HEK293 (cell line): ENCODE measurements around the gene RAB1A.

ENCODE experiments used
- CTCF ChIA-PET: fragments of 350-600 bp; formaldehyde crosslinking; extraction: SDS; loops from one replicate; lab custom pipeline; 2021; ENCODE audit warnings: antibody characterized with exemption; lab: Yijun Ruan, JAX
- POLR2A ChIA-PET: fragments of 300-600 bp; formaldehyde crosslinking; extraction: SDS; loops from one replicate; lab custom pipeline; 2020; ENCODE audit warnings: antibody characterized with exemption, inconsistent platforms; lab: Yijun Ruan, JAX
- H3K27ac ChIP-seq: fragments of 200-500 bp; sonication (Bioruptor generic); 2 replicates; pipeline ENCODE4 v1.5.1; 2014; ENCODE audit warnings: low read depth, low read length, control low read depth, inconsistent platforms; ENCODE audit errors: extremely low read depth
- H3K36me3 ChIP-seq, 2 experiments: fragments of 200-500 bp in 1 of 2; sonication (Bioruptor generic) in 1 of 2; 1 replicate in 1 of 2; 2 replicates in 1 of 2; pipeline ENCODE4 v1.5.1; 2014 to 2017; ENCODE audit warnings: inconsistent platforms in 2 of 2, low read length in 2 of 2; ENCODE audit not compliant: control insufficient read depth in 2 of 2, insufficient read depth in 1 of 2
- H3K4me1 ChIP-seq: fragments of 200-500 bp; sonication (Bioruptor generic); 2 replicates; pipeline ENCODE4 v1.5.1; 2014; ENCODE audit warnings: mild to moderate bottlenecking, low read length, inconsistent platforms; ENCODE audit not compliant: control insufficient read depth, insufficient read depth
- H3K4me3 ChIP-seq: 2 replicates; pipeline ENCODE4 v1.5.1; 2011; ENCODE audit warnings: low read depth, mild to moderate bottlenecking, control low read depth, low read length, moderate library complexity
- H3K9me3 ChIP-seq: fragments of 200-500 bp; sonication (Bioruptor generic); 2 replicates; pipeline ENCODE4 v1.5.1; 2014; ENCODE audit warnings: low read depth, low read length, inconsistent platforms; ENCODE audit not compliant: control insufficient read depth, insufficient read depth
- ATF2 ChIP-seq: fragments of 450-650 bp; formaldehyde crosslinking; IDR thresholded peaks from 2 replicates; pipeline ENCODE4 v1.5.1; 2016; ENCODE audit warnings: missing biosample characterization, missing genetic modification characterization, low read depth
- GFI1B ChIP-seq: fragments of 450-650 bp; formaldehyde crosslinking; IDR thresholded peaks from 2 replicates; pipeline ENCODE4 v1.5.1; 2016; ENCODE audit warnings: missing biosample characterization, missing genetic modification characterization
- PRDM1 ChIP-seq: fragments of 450-650 bp; formaldehyde crosslinking; IDR thresholded peaks from 2 replicates; pipeline ENCODE4; 2016; ENCODE audit warnings: missing biosample characterization, missing genetic modification characterization
- PRDM10 ChIP-seq: fragments of 450-650 bp; formaldehyde crosslinking; IDR thresholded peaks from 2 replicates; pipeline ENCODE4 v1.5.1; 2016; ENCODE audit warnings: missing biosample characterization, missing genetic modification characterization
- SP7 ChIP-seq: fragments of 450-650 bp; formaldehyde crosslinking; IDR thresholded peaks from 2 replicates; pipeline ENCODE4 v1.5.1; 2016; ENCODE audit warnings: missing biosample characterization, missing genetic modification characterization
- ZIC2 ChIP-seq: fragments of 450-650 bp; formaldehyde crosslinking; IDR thresholded peaks from 2 replicates; pipeline ENCODE4 v1.5.1; 2016; ENCODE audit warnings: missing biosample characterization, missing genetic modification characterization
- ZNF157 ChIP-seq: fragments of 450-650 bp; formaldehyde crosslinking; IDR thresholded peaks from 2 replicates; pipeline ENCODE4 v1.5.1; 2016; ENCODE audit warnings: missing biosample characterization, missing genetic modification characterization
- ZNF169 ChIP-seq: fragments of 450-650 bp; formaldehyde crosslinking; IDR thresholded peaks from 2 replicates; pipeline ENCODE4 v1.5.1; 2016; ENCODE audit warnings: missing biosample characterization, missing genetic modification characterization
- ZNF311 ChIP-seq: fragments of 450-650 bp; formaldehyde crosslinking; IDR thresholded peaks from 2 replicates; pipeline ENCODE4 v1.5.1; 2017; ENCODE audit warnings: missing biosample characterization, missing genetic modification characterization, borderline replicate concordance
- ZNF404 ChIP-seq: fragments of 450-650 bp; formaldehyde crosslinking; IDR thresholded peaks from 2 replicates; pipeline ENCODE4 v1.5.1; 2017; ENCODE audit warnings: missing biosample characterization, missing genetic modification characterization
- ZNF423 ChIP-seq: fragments of 450-650 bp; formaldehyde crosslinking; IDR thresholded peaks from 2 replicates; pipeline ENCODE4 v1.5.1; 2016; ENCODE audit warnings: missing biosample characterization, missing genetic modification characterization
- ZNF521 ChIP-seq: fragments of 450-650 bp; formaldehyde crosslinking; IDR thresholded peaks from 2 replicates; pipeline ENCODE4 v1.5.1; 2017; ENCODE audit warnings: missing biosample characterization, mild to moderate bottlenecking, missing genetic modification characterization
- ZNF549 ChIP-seq: fragments of 450-650 bp; IDR thresholded peaks from 2 replicates; pipeline ENCODE4 v1.5.1; 2018; ENCODE audit warnings: missing biosample characterization, missing genetic modification characterization, mild to moderate bottlenecking, inconsistent platforms, moderate library complexity
- ZNF558 ChIP-seq: fragments of 450-650 bp; formaldehyde crosslinking; IDR thresholded peaks from 2 replicates; pipeline ENCODE4 v1.5.1; 2016; ENCODE audit warnings: missing biosample characterization, missing genetic modification characterization
- ZNF585B ChIP-seq: fragments of 450-650 bp; formaldehyde crosslinking; IDR thresholded peaks from 2 replicates; pipeline ENCODE4 v1.5.1; 2016; ENCODE audit warnings: missing biosample characterization, missing genetic modification characterization
- ZNF610 ChIP-seq: fragments of 450-650 bp; formaldehyde crosslinking; IDR thresholded peaks from 2 replicates; pipeline ENCODE4 v1.5.1; 2016; ENCODE audit warnings: missing biosample characterization, missing genetic modification characterization, borderline replicate concordance

Gene RAB1A

GRCh38 chr2:65046633-65047407 is 83.1 kb downstream of the RAB1A start:
- Histone ChIP-seq H3K27ac (no peak overlapping the region), H3K4me3 (no peak overlapping the region), H3K4me1 (no peaks in the 10 kb centered on the region), H3K9me3 (no peaks in the 10 kb centered on the region), H3K36me3 (peaks cover 0 to 25% of the 10 kb centered on the region in 2 experiments; a peak in 2 of 3 replicates)
- ChIA-PET CTCF (interaction anchor here (0.7 to 1.4 kb wide), 2 partner anchors 22 to 460 kb away, joined by 3 to 4 read pairs; no protein-coding TSS in a partner anchor), POLR2A (interaction anchor here (0.6 to 3.1 kb wide), 3 partner anchors 9 to 129 kb away, joined by 3 to 29 read pairs (median 5); partner anchors contain the start of gene CEP68)
- no peak for TF ChIP-seq PRDM10 (tag by site-specific recombination)
- no peak for TF ChIP-seq ZNF157 (tag by site-specific recombination)
- TF ChIP-seq ZNF311 (tag by site-specific recombination): no peak
- no peak for TF ChIP-seq ZNF521 (tag by site-specific recombination)
- TF ChIP-seq ZNF169 (tag by site-specific recombination): no peak
- TF ChIP-seq PRDM1: no peak
- TF ChIP-seq ZNF404 (tag by site-specific recombination): no peak
- no peak for TF ChIP-seq ZNF423
- TF ChIP-seq GFI1B (tag by site-specific recombination): no peak
- TF ChIP-seq ZNF558: no peak
- no peak for TF ChIP-seq ATF2 (tag by site-specific recombination)
- TF ChIP-seq ZNF585B (tag by site-specific recombination): no peak
- no peak for TF ChIP-seq ZNF610 (tag by site-specific recombination)

- peaks cover 0 to 25% of the 10 kb centered on the region in 2 experiments; a peak in 2 of 3 replicates for H3K36me3 ChIP-seq
- no peaks in the 10 kb centered on the region for H3K4me1 ChIP-seq
- H3K9me3 ChIP-seq: no peaks in the 10 kb centered on the region
- POLR2A ChIA-PET: interaction anchor here (3.1 kb wide), 1 partner anchor 10 kb away, joined by 29 read pairs; the partner anchor contains the start of gene CEP68
- no peak for TF ChIP-seq SP7 (tag by site-specific recombination)
- TF ChIP-seq ZIC2 (tag by site-specific recombination): peak; percentile 56; the same call in 1 of the 2 replicates
- peak; percentile 64 for TF ChIP-seq ZNF549 (tag by site-specific recombination)
- CTCF ChIA-PET: interaction anchor here (0.7 kb wide), 1 partner anchor 453 kb away, joined by 4 read pairs; no protein-coding TSS in a partner anchor
- no peak overlapping the region for H3K4me3 ChIP-seq
- H3K27ac ChIP-seq: no peak overlapping the region
These were observed 84.3 kb downstream of the RAB1A start for GRCh38 chr2:65045651-65046050.
